Activated T-helper 2 cell treated with anti-CD3 and anti-CD28 coated beads, Interferon-gamma antibody, Interleukin-2, Interleukin-4, amounts not matched to agents 10 μg/mL and 5 μg/mL and 100 μg/mL, durations not matched to agents 14 hours and 24 hours and 36 hours (primary cell): Measurements from ENCODE around the gene AIDA. TPM values are rescaled to one million over a fixed set of nuclear protein-coding genes. Genes with fewer than 3 reads are reported as not detected.
"Not testable (repeated sequence)": the region's sequence is repeated elsewhere in the genome, so short reads cannot be mapped to it uniquely, and the experiment has no call there.

Experiments
- DNase-seq: peaks from one replicate; pipeline ENCODE4 v3.0.0; 2021; ENCODE audit warnings: low spot score
- H3K27ac Mint-ChIP-seq: one replicate; pipeline ENCODE4 v1.8.0; 2021; ENCODE audit warnings: mixed read lengths
- H3K27me3 Mint-ChIP-seq: one replicate; pipeline ENCODE4 v1.8.0; 2021; ENCODE audit warnings: low read depth, mixed read lengths
- H3K36me3 Mint-ChIP-seq: one replicate; pipeline ENCODE4 v1.8.0; 2021; ENCODE audit warnings: low read depth, mixed read lengths
- H3K4me1 Mint-ChIP-seq: one replicate; pipeline ENCODE4 v1.8.0; 2021; ENCODE audit warnings: low read depth, mixed read lengths
- H3K4me3 Mint-ChIP-seq: one replicate; pipeline ENCODE4 v1.8.0; 2021; ENCODE audit warnings: low read depth, mild to moderate bottlenecking, moderate library complexity, mixed read lengths
- H3K9me3 Mint-ChIP-seq: one replicate; pipeline ENCODE4 v1.8.0; 2021; ENCODE audit warnings: mixed read lengths
- intact Hi-C: fragments of 100-400 bp; cut with micrococcal nuclease; formaldehyde crosslinking; loops from one replicate; pipeline ENCODE4 v1.15.1; 2023
- total RNA-seq: library from RNA; stranded (reverse); gene quantifications from 2 replicates; pipeline ENCODE4 v1.2.3, GENCODE V29; 2022

Gene AIDA
- total RNA-seq, 1 donor from 2014 or later = 45.7 TPM

DNA sequence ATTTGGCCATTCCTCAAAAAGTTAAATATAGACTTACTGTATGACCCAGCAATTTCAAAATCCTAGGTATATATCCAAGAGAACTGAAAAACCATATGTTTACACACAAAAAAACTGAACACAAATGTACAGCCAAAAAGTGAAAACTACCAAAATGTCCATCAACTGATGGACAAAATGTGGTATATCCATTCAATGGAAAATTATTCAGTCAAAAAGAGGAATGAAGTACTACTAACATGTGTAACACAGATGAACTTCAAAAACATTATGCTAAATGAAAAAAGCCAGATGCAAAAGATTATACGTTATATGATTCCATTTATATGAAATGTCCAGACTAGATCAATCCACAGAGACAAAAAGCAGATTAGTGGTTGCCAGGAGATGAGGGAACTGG is 8.0 kb downstream of the AIDA start:
- no peak overlapping the region for H3K4me3 Mint-ChIP-seq
- peaks cover 13% of the 10 kb centered on the region for H3K4me1 Mint-ChIP-seq
- no peaks in the 10 kb centered on the region for H3K27me3 Mint-ChIP-seq
- intact Hi-C loops = no loop called here
- no peak for DNase-seq
- peaks cover 5% of the 10 kb centered on the region for H3K9me3 Mint-ChIP-seq
- H3K36me3 Mint-ChIP-seq = peaks cover 66% of the 10 kb centered on the region
- H3K27ac Mint-ChIP-seq = no peak overlapping the region

DNA sequence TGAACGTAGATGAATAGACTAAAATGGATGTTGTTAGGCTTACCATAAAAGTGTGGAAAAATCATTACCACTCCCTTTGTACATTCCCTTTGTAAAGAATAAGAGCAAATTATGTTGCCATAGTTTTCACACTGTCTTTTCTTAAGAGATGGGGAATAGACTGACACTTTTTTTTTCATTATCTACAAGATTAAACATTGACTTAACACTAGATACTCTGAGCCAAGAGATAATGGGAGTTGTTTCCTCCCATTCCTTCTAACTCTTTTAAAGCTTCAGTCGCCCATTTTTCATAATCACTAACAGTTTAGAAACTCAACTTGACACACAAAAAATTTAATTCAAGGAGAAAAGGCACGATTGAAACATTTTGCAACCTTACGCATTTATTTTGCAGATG is 10.1 kb downstream of the AIDA start:
- Mint-ChIP-seq H3K27ac (no peak overlapping the region), H3K4me3 (no peak overlapping the region), H3K9me3 (peaks cover 5% of the 10 kb centered on the region), H3K36me3 (peaks cover 63% of the 10 kb centered on the region), H3K4me1 (peaks cover 11% of the 10 kb centered on the region), H3K27me3 (no peaks in the 10 kb centered on the region)
- intact Hi-C loops = no loop called here
- no peak for DNase-seq

DNA sequence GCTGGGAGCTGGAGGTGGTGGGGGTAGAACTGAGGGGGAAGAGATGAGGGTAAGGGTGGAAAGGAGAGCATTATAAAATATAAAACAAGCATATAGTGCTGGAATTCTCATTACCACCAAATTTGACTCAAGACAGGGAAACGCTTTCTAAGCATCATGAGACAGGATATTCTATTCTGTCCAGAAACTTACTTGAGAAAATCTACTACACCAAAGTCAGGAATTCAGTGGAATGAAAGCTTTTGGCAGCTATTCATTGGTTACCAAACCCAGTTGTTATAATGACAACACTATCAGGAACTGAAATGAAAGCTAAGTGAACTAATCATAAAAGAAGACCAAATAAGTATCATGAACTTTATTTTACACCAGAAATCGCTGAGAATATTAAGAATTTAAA is 14.5 kb downstream of the AIDA start:
- intact Hi-C loops = no loop called here
- Mint-ChIP-seq H3K27me3 (no peaks in the 10 kb centered on the region), H3K27ac (no peak overlapping the region), H3K4me3 (no peak overlapping the region), H3K4me1 (peaks cover 4% of the 10 kb centered on the region), H3K36me3 (peaks cover 28% of the 10 kb centered on the region), H3K9me3 (no peaks in the 10 kb centered on the region)
- DNase-seq = no peak

DNA sequence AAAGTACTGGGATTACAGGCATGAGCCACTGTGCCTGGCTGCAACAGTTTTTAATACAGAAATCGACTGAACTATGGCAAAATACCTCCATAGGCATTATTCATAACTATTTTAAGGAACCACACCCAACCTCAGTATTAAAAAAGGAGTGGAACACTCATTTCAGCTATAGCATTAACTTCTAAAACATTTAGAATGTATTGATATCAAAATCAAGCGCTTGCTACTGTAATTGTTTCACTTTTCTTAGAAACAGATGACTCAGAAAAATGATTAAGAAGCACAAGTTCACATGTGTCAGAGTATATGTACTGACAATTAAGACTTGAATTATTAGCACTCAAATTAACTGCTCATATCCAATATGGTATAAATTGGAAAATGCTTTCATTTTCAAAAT is 15.1 kb downstream of the AIDA start:
- Mint-ChIP-seq H3K36me3 (peaks cover 26% of the 10 kb centered on the region), H3K27ac (no peak overlapping the region), H3K9me3 (no peaks in the 10 kb centered on the region)

DNA sequence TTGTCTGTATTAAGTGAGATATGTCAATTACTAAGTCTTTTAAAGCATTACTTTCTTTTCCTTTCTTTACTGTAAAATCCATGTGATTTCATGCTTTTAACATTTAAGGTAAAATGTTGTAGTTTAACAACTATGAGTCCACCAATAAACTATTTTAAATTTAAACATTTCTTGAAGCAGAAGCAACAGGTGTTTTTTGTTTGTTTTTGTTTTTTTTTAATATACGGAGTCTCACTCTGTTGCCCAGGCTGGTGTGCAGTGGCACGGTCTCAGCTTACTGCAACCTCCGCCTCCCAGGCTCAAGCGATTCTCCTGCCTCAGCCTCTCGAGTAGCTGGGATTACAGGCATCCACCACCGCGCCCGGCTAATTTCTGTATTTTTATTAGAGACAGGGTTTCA is 15.6 kb downstream of the AIDA start:
- intact Hi-C loops = no loop called here
- no peak for DNase-seq
- Mint-ChIP-seq H3K27me3 (no peaks in the 10 kb centered on the region), H3K36me3 (peaks cover 24% of the 10 kb centered on the region), H3K4me1 (peaks cover 4% of the 10 kb centered on the region), H3K27ac (no peak overlapping the region), H3K4me3 (no peak overlapping the region), H3K9me3 (no peaks in the 10 kb centered on the region)

More for the DNA sequence above, 15.1 kb downstream of the AIDA start:
- DNase-seq = no peak
- intact Hi-C loops = no loop called here
- Mint-ChIP-seq H3K4me3 (no peak overlapping the region), H3K4me1 (peaks cover 4% of the 10 kb centered on the region), H3K27me3 (no peaks in the 10 kb centered on the region)

DNA sequence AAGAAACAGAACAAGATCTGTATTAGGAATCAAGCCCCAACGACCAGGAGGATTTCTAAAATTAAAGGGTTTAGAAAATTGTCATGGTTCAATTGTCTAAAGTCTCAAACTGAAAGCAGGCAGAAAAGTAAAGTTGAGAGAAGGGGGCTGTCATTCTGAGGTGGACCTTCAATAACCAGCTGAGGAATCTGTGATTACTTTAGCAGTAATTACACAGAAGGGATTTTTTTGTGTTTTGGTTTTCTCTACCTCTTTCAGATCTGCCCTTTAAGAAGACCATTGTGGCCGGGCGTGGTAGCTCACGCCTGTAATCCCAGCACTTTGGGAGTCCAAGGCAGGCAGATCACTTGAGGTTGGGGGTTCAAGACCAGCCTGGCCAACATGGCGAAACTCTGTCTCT is 17.4 kb downstream of the AIDA start:
- no peak for DNase-seq
- Mint-ChIP-seq H3K4me1 (peaks cover 4% of the 10 kb centered on the region), H3K27me3 (no peaks in the 10 kb centered on the region), H3K36me3 (peaks cover 14% of the 10 kb centered on the region), H3K9me3 (no peaks in the 10 kb centered on the region), H3K27ac (no peak overlapping the region), H3K4me3 (no peak overlapping the region)
- intact Hi-C loops = no loop called here

DNA sequence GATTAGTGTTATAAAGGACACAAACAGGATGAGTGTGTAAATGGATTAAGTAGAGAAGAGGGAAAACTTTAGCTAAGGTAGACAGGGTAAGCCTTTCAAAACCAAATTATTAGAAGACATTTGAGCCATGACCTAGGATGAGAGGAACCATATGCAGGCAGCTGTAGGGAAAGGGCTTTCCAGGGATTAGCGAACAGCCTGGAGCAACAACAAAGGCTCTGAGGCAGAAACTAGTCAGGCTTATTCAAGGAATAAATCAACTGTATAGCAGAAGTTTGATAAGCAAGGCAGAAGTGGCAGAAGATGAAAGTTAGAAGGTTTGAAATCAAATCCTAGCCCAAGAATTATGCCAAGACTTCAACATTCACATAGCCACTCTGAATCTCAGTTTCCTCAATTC is 21.3 kb downstream of the AIDA start:
- peaks cover 14% of the 10 kb centered on the region for H3K36me3 Mint-ChIP-seq
- H3K27me3 Mint-ChIP-seq = no peaks in the 10 kb centered on the region
- H3K4me1 Mint-ChIP-seq = peaks cover 2% of the 10 kb centered on the region
- no peak overlapping the region for H3K27ac Mint-ChIP-seq
- no peak for DNase-seq
- intact Hi-C loops = no loop called here
- H3K9me3 Mint-ChIP-seq = no peaks in the 10 kb centered on the region
- H3K4me3 Mint-ChIP-seq = no peak overlapping the region

DNA sequence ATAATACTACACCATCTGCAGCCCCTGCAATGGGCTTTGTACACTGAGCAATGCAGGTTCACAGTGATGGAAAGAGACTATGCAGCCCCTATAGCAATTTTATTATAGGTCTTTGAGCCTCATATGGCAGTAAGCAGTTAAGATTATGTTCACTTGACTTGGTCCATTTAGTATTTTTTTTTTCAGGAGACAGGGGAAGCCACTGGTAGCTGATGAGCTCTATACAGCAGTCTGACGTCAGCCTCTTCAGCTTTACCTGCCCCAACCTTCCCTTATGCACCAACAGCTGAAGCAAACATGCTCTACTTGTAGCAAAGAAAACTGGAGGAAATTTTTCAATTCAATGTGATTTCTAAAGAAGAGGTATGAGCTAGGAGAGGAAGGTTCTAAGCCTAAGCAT is 32.2 kb downstream of the AIDA start:
- intact Hi-C loops = no loop called here
- Mint-ChIP-seq H3K9me3 (no peaks in the 10 kb centered on the region), H3K4me1 (no peaks in the 10 kb centered on the region), H3K36me3 (peaks cover 23% of the 10 kb centered on the region), H3K27ac (no peak overlapping the region), H3K27me3 (no peaks in the 10 kb centered on the region), H3K4me3 (no peak overlapping the region)
- no peak for DNase-seq

DNA sequence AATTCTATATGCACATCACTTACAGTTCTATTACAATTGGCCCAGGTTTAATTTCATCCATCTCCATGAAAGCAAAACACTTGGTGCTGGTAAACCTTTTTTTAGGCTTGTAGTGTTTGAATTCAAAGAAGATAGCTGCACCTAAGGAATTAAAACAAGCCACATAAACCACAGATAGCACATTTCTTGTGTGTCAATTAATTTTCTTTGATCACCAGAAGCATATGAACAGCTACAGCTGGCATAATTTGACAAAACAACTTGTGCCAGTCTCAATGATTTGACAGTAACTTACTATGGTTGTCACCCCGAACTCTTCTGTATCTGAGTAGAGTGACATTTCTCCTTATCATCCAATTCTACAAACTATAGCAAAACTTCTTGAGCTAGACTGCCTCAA is 42.2 kb downstream of the AIDA start:
- intact Hi-C loops = no loop called here
- Mint-ChIP-seq H3K27ac (no peak overlapping the region), H3K4me3 (no peak overlapping the region), H3K27me3 (no peaks in the 10 kb centered on the region), H3K9me3 (no peaks in the 10 kb centered on the region), H3K4me1 (peaks cover 1% of the 10 kb centered on the region), H3K36me3 (peaks cover 66% of the 10 kb centered on the region)
- no peak for DNase-seq

DNA sequence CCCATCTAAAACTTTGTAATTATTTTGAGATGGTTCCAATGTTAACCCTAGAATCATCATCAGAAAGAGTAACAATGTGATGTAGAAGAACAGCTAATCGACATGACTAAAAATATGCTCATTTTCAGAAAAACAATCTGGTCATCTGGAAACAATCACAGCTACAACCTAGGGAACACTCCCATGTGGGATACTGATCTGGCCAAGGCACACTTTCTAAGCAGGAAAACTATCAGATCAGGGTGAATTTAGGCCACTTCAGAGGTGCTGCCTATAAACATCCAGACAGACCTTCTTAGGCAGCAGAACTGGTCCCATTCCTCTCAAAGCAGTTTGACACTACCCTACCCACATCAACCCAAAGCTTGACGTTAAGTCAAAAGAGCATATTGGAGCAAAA is 43.2 kb downstream of the AIDA start:
- H3K4me3 Mint-ChIP-seq, H3K4me1 Mint-ChIP-seq, H3K27ac Mint-ChIP-seq, H3K27me3 Mint-ChIP-seq, H3K9me3 Mint-ChIP-seq, DNase-seq, intact Hi-C loops: not testable (repeated sequence)
- peaks cover 66% of the 10 kb centered on the region for H3K36me3 Mint-ChIP-seq

DNA sequence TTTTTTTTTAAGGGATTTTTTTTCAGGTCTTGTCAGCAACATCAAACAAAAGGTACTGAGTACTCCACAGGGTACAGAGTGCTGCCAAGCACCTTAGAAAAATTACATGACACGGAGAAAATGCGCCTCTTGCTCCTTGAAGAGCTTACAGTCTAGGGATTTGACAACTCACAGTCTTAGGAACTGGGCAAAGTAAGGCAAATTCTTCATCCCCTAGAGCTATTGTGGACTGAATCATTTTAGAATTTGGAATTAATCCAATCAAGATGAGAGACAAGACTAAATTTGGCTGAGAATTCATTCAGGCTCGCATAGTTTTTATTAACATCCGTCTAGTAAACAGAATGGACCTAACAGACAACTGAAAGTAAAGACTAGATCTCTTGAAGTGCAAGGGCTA is 44.1 kb downstream of the AIDA start:
- not testable (repeated sequence) for DNase-seq

DNA sequence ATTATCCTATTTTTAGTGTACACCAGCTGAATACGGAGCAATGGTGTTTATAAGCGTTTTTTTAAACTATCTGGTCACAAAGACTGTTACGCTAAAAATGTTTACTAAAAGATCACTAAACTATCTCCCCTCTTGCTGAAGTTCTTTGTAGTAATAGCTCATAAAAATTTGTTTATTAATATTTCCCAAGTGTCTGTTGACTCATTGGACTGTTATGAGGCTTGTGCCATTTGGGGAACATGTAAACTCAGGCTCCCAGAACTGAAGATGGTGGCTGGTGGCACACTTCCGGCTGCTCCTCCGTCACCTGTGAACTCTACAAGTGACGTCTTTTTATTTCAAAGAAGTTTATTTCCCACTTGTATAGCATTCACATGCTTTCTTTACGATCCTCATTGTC is 46.3 kb downstream of the AIDA start:
- Mint-ChIP-seq H3K27ac (no peak overlapping the region), H3K4me1 (peaks cover 1% of the 10 kb centered on the region), H3K27me3 (no peaks in the 10 kb centered on the region), H3K9me3 (no peaks in the 10 kb centered on the region), H3K4me3 (no peak overlapping the region), H3K36me3 (peaks cover 67% of the 10 kb centered on the region)
- intact Hi-C loops = no loop called here
- DNase-seq = no peak

More for the DNA sequence above, 44.1 kb downstream of the AIDA start:
- H3K27ac Mint-ChIP-seq, intact Hi-C loops, H3K27me3 Mint-ChIP-seq, H3K4me1 Mint-ChIP-seq, H3K9me3 Mint-ChIP-seq, H3K4me3 Mint-ChIP-seq: not testable (repeated sequence)
- peaks cover 61% of the 10 kb centered on the region for H3K36me3 Mint-ChIP-seq

DNA sequence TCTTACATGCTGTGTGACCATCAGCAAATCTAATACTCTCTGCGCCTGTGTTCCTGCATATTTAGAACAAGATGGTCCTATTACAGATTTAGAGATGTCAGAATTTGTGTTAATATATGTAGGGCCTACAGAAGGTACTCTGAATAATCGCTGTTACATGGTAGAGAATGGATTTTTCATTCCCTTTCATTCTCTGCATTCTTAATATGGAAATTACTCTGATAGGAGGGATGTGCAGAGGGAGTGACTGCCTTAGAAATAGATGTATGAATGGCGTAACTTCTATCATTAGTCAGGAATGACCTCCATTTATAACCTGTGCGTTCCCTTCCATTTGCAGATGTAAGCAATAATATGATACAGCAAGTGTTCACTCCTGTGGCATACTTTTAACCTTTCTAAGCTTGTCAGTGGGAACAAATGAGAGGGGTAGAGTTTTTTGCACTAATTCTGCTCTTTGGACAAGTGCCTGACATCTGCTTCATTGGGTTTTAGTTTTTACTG is 48.8 kb downstream of the AIDA start:
- Mint-ChIP-seq H3K4me1 (no peaks in the 10 kb centered on the region), H3K36me3 (peaks cover 76% of the 10 kb centered on the region), H3K27me3 (no peaks in the 10 kb centered on the region), H3K4me3 (no peak overlapping the region), H3K9me3 (no peaks in the 10 kb centered on the region), H3K27ac (no peak overlapping the region)
- intact Hi-C loops = no loop called here
- no peak for DNase-seq

DNA sequence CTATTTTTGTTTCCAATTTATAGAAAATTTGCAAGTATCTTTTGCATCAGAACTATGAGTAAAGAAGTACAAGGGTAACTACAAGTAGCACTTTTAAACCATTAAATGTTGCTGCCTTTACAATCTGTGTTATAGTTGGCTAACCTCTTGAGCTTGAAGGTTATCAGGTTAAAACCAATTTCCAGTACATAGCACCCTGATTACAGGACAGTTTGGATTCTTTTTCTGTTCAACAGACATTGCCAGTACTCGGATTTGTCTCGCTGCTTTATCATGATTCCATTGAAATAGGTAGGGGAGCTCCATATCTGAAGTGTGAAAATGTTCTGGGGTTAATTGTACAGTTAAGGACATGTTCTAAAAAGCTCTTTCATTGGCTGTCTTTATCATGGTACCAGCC is 54.4 kb downstream of the AIDA start:
- peaks cover 94% of the 10 kb centered on the region for H3K36me3 Mint-ChIP-seq
- no peak for DNase-seq
- no peaks in the 10 kb centered on the region for H3K9me3 Mint-ChIP-seq
- H3K27ac Mint-ChIP-seq = no peak overlapping the region
- intact Hi-C loops = loop anchor here (10.0 kb wide), 3 partner anchors 227 to 1177 kb away; no protein-coding TSS in a partner anchor
- H3K4me3 Mint-ChIP-seq = no peak overlapping the region
- peaks cover 41% of the 10 kb centered on the region for H3K4me1 Mint-ChIP-seq
- no peaks in the 10 kb centered on the region for H3K27me3 Mint-ChIP-seq
